Prostate gland (tissue), 2 donors: ENCODE measurements around the gene SMARCB1. TPM values are rescaled to one million over a fixed set of nuclear protein-coding genes. Genes with fewer than 3 reads are reported as not detected.

ENCODE experiments used
- DNase-seq: peaks from one replicate; pipeline ENCODE4 v3.0.0-alpha.2; 2019; ENCODE audit warnings: low spot score
- H3K27ac ChIP-seq, 2 donors: fragments of 200-600 bp; sonication (generic); 2 replicates each; pipeline ENCODE4 v1.5.1; 2017 to 2019
- H3K27me3 ChIP-seq: fragments of 200-600 bp; sonication (generic); replicated peaks from 2 replicates; pipeline ENCODE4 v1.5.1; 2019; ENCODE audit not compliant: insufficient read depth
- H3K36me3 ChIP-seq, 2 donors: fragments of 200-600 bp; sonication (generic); 1 replicate in 1 of 2; 2 replicates in 1 of 2; pipeline versions ENCODE4 v1.5.1 to v1.8.1; 2017 to 2019
- H3K4me1 ChIP-seq: fragments of 200-600 bp; sonication (generic); replicated peaks from 2 replicates; pipeline ENCODE4 v1.5.1; 2019
- H3K4me3 ChIP-seq, 2 donors: fragments of 200-600 bp; sonication (generic); 2 replicates each; pipeline ENCODE4 v1.5.1; 2017 to 2019
- H3K9me3 ChIP-seq: fragments of 200-600 bp; sonication (generic); 2 replicates; pipeline ENCODE4 v1.5.1; 2017
- POLR2A ChIP-seq: fragments of 450-650 bp; IDR thresholded peaks from one replicate; pipeline ENCODE4 v1.6.1; 2016; ENCODE audit warnings: antibody characterized with exemption, mild to moderate bottlenecking
- POLR2AphosphoS5 ChIP-seq: sonication (generic); formaldehyde crosslinking; IDR thresholded peaks from one replicate; pipeline ENCODE4 v1.6.1; 2017; ENCODE audit warnings: antibody characterized with exemption
- WGBS: methylation state at CpG from one replicate; pipeline ENCODE4 v1.1.5; 2018; 5-methylcytosine and 5-hydroxymethylcytosine counted together
- intact Hi-C: fragments of 100-400 bp; cut with DNase I; formaldehyde crosslinking; loops from one replicate; pipeline ENCODE4 v1.14.2; 2022
- total RNA-seq, 2 donors: library from RNA; depleted of rRNA; stranded (reverse); fragments of >200 nt; gene quantifications; one replicate each; pipeline ENCODE4 v1.1.0, GENCODE V29; 2016
- TF ChIP-seq, protein P1 (sequence below), 4 experiments: fragments of 200-600 bp in 2 of 4; fragments of 450-650 bp in 2 of 4; sonication (generic) in 2 of 4; IDR thresholded peaks; 1 replicate in 3 of 4; 2 replicates in 1 of 4; pipeline ENCODE4 v1.5.1; 2016 to 2019; ENCODE audit warnings: antibody characterized with exemption in 4 of 4, mild to moderate bottlenecking in 2 of 4, moderate library complexity in 2 of 4

Gene SMARCB1
- total RNA-seq, 2 donors from 2014 or later, result 77.2 to 136 TPM

DNA sequence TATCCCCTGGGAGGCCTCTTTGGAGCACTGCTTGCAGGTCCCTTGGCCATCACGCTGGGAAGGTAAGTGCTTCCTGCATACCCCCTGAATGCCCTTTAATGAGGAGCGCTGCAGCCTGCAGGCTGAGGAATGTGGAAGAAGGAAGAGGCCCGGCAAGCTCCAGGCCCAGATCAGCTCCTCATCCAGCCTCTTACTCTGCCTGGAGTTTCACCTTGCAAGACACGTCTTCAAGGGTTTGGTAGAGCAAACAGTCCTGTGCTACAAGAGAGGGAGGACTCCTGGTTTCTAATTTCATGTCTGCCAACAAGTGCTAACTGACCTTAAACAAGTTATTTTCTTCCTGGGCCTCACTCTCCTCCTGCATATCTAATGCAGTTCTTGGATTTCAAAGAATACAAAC, 81.8 kb downstream of the SMARCB1 start:
- WGBS, result 82% methylated on average over 4 of the region's 4 CpGs
- intact Hi-C loops, result no loop called here

DNA sequence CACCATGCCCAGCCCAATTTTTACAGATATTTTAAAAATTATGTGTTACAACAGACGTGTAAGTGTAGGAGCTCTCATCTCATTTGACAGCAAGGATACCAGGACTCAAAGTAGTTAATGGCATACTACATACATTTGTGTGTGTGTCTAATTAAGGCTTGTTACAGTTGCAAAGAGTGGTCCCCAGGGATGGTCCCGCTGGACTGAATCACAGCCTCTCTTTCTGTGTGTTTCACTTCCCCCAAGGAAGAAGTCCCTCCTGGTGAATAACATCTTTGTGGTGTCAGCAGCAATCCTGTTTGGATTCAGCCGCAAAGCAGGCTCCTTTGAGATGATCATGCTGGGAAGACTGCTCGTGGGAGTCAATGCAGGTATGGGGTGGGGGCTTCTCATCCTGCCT, 88.1 kb downstream of the SMARCB1 start:
- H3K9me3 ChIP-seq, result no peaks in the 10 kb centered on the region
- 92% methylated on average over 4 of the region's 4 CpGs for WGBS

More for the DNA sequence above, 81.8 kb downstream of the SMARCB1 start:
- no peak for DNase-seq
- H3K27me3 ChIP-seq, result no peaks in the 10 kb centered on the region
- H3K4me3 ChIP-seq, result no peak overlapping the region
- no peaks in the 10 kb centered on the region for H3K4me1 ChIP-seq
- no peaks in the 10 kb centered on the region for H3K9me3 ChIP-seq
- no peaks in the 10 kb centered on the region for H3K36me3 ChIP-seq
- TF ChIP-seq, protein P1, sequence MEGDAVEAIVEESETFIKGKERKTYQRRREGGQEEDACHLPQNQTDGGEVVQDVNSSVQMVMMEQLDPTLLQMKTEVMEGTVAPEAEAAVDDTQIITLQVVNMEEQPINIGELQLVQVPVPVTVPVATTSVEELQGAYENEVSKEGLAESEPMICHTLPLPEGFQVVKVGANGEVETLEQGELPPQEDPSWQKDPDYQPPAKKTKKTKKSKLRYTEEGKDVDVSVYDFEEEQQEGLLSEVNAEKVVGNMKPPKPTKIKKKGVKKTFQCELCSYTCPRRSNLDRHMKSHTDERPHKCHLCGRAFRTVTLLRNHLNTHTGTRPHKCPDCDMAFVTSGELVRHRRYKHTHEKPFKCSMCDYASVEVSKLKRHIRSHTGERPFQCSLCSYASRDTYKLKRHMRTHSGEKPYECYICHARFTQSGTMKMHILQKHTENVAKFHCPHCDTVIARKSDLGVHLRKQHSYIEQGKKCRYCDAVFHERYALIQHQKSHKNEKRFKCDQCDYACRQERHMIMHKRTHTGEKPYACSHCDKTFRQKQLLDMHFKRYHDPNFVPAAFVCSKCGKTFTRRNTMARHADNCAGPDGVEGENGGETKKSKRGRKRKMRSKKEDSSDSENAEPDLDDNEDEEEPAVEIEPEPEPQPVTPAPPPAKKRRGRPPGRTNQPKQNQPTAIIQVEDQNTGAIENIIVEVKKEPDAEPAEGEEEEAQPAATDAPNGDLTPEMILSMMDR (IDR thresholded peaks at IDR 0.05), result no peak
- TF ChIP-seq POLR2A (no peak), POLR2AphosphoS5 (no peak)
- H3K27ac ChIP-seq, result no peak overlapping the region

DNA sequence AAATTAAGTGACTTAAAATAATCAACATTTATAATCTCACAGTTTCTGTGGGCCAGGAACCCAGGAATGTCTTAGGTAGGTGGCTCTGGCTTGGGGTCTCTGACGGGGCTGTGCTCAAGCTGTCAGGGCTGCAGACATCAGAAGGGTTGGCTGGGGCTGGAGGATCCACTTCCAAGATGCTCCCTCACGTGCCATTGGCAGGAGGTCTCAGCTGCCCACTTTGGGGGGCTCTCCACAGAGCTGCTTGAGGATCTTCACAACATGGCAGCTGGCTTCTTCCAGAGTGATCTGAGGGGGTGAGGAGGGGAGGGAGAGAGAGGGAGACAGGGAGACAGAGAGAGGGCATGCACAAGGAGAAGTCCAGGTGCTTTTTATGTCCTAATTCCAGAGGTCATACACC, 89.0 kb downstream of the SMARCB1 start:
- Histone ChIP-seq H3K27ac (no peak overlapping the region), H3K4me1 (no peaks in the 10 kb centered on the region), H3K36me3 (no peaks in the 10 kb centered on the region), H3K4me3 (no peak overlapping the region), H3K9me3 (no peaks in the 10 kb centered on the region), H3K27me3 (no peaks in the 10 kb centered on the region)
- intact Hi-C loops, result no loop called here
- WGBS, result 84% methylated on average over 2 of the region's 2 CpGs
- no peak for DNase-seq
- TF ChIP-seq POLR2AphosphoS5 (no peak), POLR2A (no peak)
- TF ChIP-seq, protein P1 (IDR thresholded peaks at IDR 0.05), result no peak

More for the DNA sequence above, 88.1 kb downstream of the SMARCB1 start:
- intact Hi-C loops, result no loop called here
- Histone ChIP-seq H3K4me1 (no peaks in the 10 kb centered on the region), H3K36me3 (no peaks in the 10 kb centered on the region), H3K27ac (no peak overlapping the region), H3K4me3 (no peak overlapping the region), H3K27me3 (no peaks in the 10 kb centered on the region)
- TF ChIP-seq, protein P1 (IDR thresholded peaks at IDR 0.05), result no peak
- no peak for TF ChIP-seq POLR2A
- TF ChIP-seq POLR2AphosphoS5, result no peak
- no peak for DNase-seq

DNA sequence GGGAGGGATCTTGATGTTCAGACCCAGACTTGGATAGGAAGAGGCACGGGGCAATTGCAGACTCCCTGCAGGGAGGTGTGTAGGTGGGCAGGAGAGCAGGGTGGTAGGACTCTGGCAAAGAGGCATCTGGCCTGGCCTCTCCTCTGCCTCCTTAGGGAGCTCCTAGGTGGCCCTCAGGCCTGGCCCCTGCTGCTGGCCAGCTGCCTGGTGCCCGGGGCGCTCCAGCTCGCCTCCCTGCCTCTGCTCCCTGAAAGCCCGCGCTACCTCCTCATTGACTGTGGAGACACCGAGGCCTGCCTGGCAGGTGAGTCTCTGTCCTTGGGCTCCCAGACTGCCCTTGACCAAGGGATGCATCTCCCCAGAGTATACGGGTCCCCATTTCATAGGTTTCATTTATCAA, 90.8 kb downstream of the SMARCB1 start:
- 97% methylated on average over 8 of the region's 8 CpGs for WGBS
- intact Hi-C loops, result no loop called here
- Histone ChIP-seq H3K36me3 (no peaks in the 10 kb centered on the region), H3K4me1 (no peaks in the 10 kb centered on the region), H3K9me3 (no peaks in the 10 kb centered on the region), H3K27ac (no peak overlapping the region), H3K27me3 (no peaks in the 10 kb centered on the region), H3K4me3 (no peak overlapping the region)
- DNase-seq, result no peak
- TF ChIP-seq POLR2AphosphoS5 (no peak), POLR2A (no peak)
- TF ChIP-seq, protein P1 (IDR thresholded peaks at IDR 0.05), result no peak

DNA sequence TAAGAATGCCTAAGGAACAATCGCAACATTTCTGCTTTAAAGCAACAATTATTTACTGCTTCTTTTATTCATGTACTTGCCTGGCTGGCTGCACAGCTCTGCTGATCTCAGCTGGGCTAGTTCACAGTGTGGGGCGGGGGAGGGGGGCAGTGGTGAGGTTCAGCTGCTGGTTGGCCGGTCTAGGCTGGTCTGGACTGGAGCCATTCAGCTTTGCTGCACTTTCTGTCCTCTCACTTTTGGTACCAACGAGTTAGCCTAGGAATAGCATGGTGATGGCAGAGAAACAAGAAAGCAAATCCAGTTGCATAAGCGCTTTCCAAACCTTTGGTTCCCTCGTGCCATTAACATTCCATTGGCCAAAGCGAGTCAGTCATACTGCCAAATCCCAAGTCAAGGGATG, 91.5 kb downstream of the SMARCB1 start:
- WGBS, result 80% methylated on average over 7 of the region's 7 CpGs
- Histone ChIP-seq H3K27me3 (no peaks in the 10 kb centered on the region), H3K36me3 (no peaks in the 10 kb centered on the region), H3K4me3 (no peak overlapping the region), H3K27ac (no peak overlapping the region), H3K9me3 (no peaks in the 10 kb centered on the region), H3K4me1 (no peaks in the 10 kb centered on the region)
- intact Hi-C loops, result no loop called here
- TF ChIP-seq POLR2A, result no peak
- TF ChIP-seq, protein P1 (IDR thresholded peaks at IDR 0.05), result no peak
- DNase-seq, result no peak
